H1 (cell line): ENCODE data around the gene MALT1. TPM values are rescaled to one million over a fixed set of nuclear protein-coding genes. Genes with fewer than 3 reads are reported as not detected.

Experiments used
- CTCF ChIA-PET: fragments of 300-600 bp; sonication (Branson Sonifier 250); formaldehyde crosslinking; loops from one replicate; lab custom pipeline; 2021; ENCODE audit not compliant: partially characterized antibody; lab: Charles Lee
- POLR2A ChIA-PET: fragments of 300-600 bp; sonication (Branson Sonifier 250); formaldehyde crosslinking; loops from one replicate; lab custom pipeline; 2021; ENCODE audit warnings: inconsistent platforms; ENCODE audit not compliant: partially characterized antibody; lab: Charles Lee
- DNase-seq, 2 experiments: peaks; one replicate each; pipeline versions ENCODE4 v3.0.0 to v3.0.0-alpha.2; 2010 to 2022; ENCODE audit warnings: low spot score in 2 of 2, low read depth in 1 of 2, mixed read lengths in 1 of 2
- FAIRE-seq: peaks from 2 replicates; lab custom pipeline; 2011; peaks lifted over from hg19 to GRCh38; lab: Jason Lieb, UNC
- H2AFZ ChIP-seq: 2 replicates; pipeline ENCODE4 v1.8.1; 2012; ENCODE audit warnings: low read length, inconsistent platforms
- H2AK5ac ChIP-seq: 2 replicates; pipeline ENCODE4 v1.6.1; 2013; ENCODE audit warnings: low read depth, low read length
- H2BK120ac ChIP-seq: replicated peaks from 2 replicates; pipeline ENCODE3; 2013; ENCODE audit warnings: low read depth, low read length, inconsistent platforms
- H2BK12ac ChIP-seq: 2 replicates; pipeline ENCODE4 v1.6.1; 2013; ENCODE audit warnings: low read depth, low read length
- H2BK15ac ChIP-seq: 2 replicates; pipeline ENCODE4 v1.6.1; 2013; ENCODE audit warnings: low read length
- H2BK20ac ChIP-seq: 2 replicates; pipeline ENCODE4 v1.6.1; 2013; ENCODE audit warnings: low read length
- H2BK5ac ChIP-seq: 2 replicates; pipeline ENCODE4 v1.6.1; 2013; ENCODE audit warnings: low read depth, low read length
- H3K14ac ChIP-seq: 2 replicates; pipeline ENCODE4 v1.6.1; 2013; ENCODE audit warnings: inconsistent platforms; ENCODE audit not compliant: insufficient read length
- H3K18ac ChIP-seq: 2 replicates; pipeline ENCODE4 v1.6.1; 2013; ENCODE audit warnings: low read length; ENCODE audit errors: extremely low read depth
- H3K23ac ChIP-seq: 2 replicates; pipeline ENCODE4 v1.6.1; 2013; ENCODE audit warnings: inconsistent platforms; ENCODE audit not compliant: insufficient read length
- H3K23me2 ChIP-seq: 2 replicates; pipeline ENCODE4 v1.6.1; 2013; ENCODE audit warnings: low read depth, low read length
- H3K27ac ChIP-seq: 2 replicates; pipeline ENCODE4 v1.6.1; 2011; ENCODE audit warnings: low read depth, low read length, inconsistent platforms
- H3K27me3 ChIP-seq, 4 experiments: replicated peaks in 1 of 4; 1 replicate in 1 of 4; 2 replicates in 3 of 4; pipeline versions ENCODE4 v1.6.1 to v1.8.1; 2011 to 2013; ENCODE audit warnings: low read length in 3 of 4, mild to moderate bottlenecking in 3 of 4, inconsistent platforms in 2 of 4, mixed read lengths in 2 of 4, moderate library complexity in 1 of 4; ENCODE audit not compliant: control insufficient read depth in 3 of 4, insufficient read depth in 3 of 4; ENCODE audit errors: extremely low read depth in 1 of 4
- H3K36me3 ChIP-seq, 4 experiments: 2 replicates each; pipeline versions ENCODE4 v1.6.1 to v1.8.1; 2011 to 2013; ENCODE audit warnings: mild to moderate bottlenecking in 4 of 4, low read length in 3 of 4, moderate library complexity in 2 of 4, control low read depth in 1 of 4, inconsistent platforms in 1 of 4; ENCODE audit not compliant: insufficient read depth in 4 of 4, control insufficient read depth in 2 of 4
- H3K4ac ChIP-seq: replicated peaks from 2 replicates; pipeline ENCODE3; 2013; ENCODE audit warnings: low read length, low read depth, mixed read lengths, inconsistent platforms; ENCODE audit not compliant: insufficient read length
- H3K4me1 ChIP-seq, 4 experiments: replicated peaks in 1 of 4; 1 replicate in 1 of 4; 2 replicates in 3 of 4; pipeline versions ENCODE4 v1.6.1 to v1.8.1; 2011 to 2013; ENCODE audit warnings: low read length in 3 of 4, inconsistent platforms in 2 of 4, mixed read lengths in 1 of 4; ENCODE audit not compliant: insufficient read depth in 4 of 4, control insufficient read depth in 3 of 4
- H3K4me2 ChIP-seq, 2 experiments: 2 replicates each; pipeline versions ENCODE4 v1.6.1 to v1.8.1; 2011 to 2013; ENCODE audit warnings: low read depth in 2 of 2, low read length in 2 of 2, control low read depth in 1 of 2, inconsistent platforms in 1 of 2, mild to moderate bottlenecking in 1 of 2; ENCODE audit not compliant: insufficient read depth in 1 of 2
- H3K4me3 ChIP-seq, 4 experiments: fragments of 200-600, 300-600 bp in 1 of 4; sonication (generic), shearing (Covaris generic), sonication (Bioruptor Twin) in 1 of 4; 2 replicates each; pipeline versions ENCODE4 v1.5.1 to v1.8.1; 2011 to 2016; ENCODE audit warnings: low read length in 4 of 4, low read depth in 3 of 4, control low read depth in 2 of 4, inconsistent platforms in 2 of 4, mild to moderate bottlenecking in 2 of 4, mixed read lengths in 1 of 4, moderate library complexity in 1 of 4; ENCODE audit not compliant: insufficient read depth in 2 of 4; ENCODE audit errors: extremely low read depth in 1 of 4
- H3K56ac ChIP-seq: replicated peaks from 2 replicates; pipeline ENCODE3; 2013; ENCODE audit warnings: low read depth, mild to moderate bottlenecking, mixed read lengths, low read length, inconsistent platforms; ENCODE audit not compliant: insufficient read length
- H3K79me1 ChIP-seq: 2 replicates; pipeline ENCODE4 v1.6.1; 2013; ENCODE audit warnings: low read depth, low read length, control low read depth
- H3K79me2 ChIP-seq, 2 experiments: 2 replicates each; pipeline versions ENCODE4 v1.6.1 to v1.8.1; 2012 to 2013; ENCODE audit warnings: low read length in 2 of 2, mild to moderate bottlenecking in 2 of 2, inconsistent platforms in 1 of 2; ENCODE audit not compliant: insufficient read depth in 2 of 2, control insufficient read depth in 1 of 2
- H3K9ac ChIP-seq, 4 experiments: replicated peaks in 1 of 4; 1 replicate in 1 of 4; 2 replicates in 3 of 4; pipeline versions ENCODE4 v1.6.1 to v1.8.1; 2011 to 2013; ENCODE audit warnings: low read depth in 3 of 4, low read length in 3 of 4, control low read depth in 2 of 4, mild to moderate bottlenecking in 2 of 4, moderate library complexity in 2 of 4, inconsistent platforms in 1 of 4; ENCODE audit errors: extremely low read depth in 1 of 4
- H3K9me3 ChIP-seq, 2 experiments: 2 replicates each; pipeline versions ENCODE4 v1.6.1 to v1.8.1; 2012 to 2013; ENCODE audit warnings: mild to moderate bottlenecking in 2 of 2, moderate library complexity in 2 of 2, control low read depth in 1 of 2, inconsistent platforms in 1 of 2, low read depth in 1 of 2, low read length in 1 of 2, mixed read lengths in 1 of 2; ENCODE audit not compliant: insufficient read depth in 2 of 2
- H4K20me1 ChIP-seq, 2 experiments: replicated peaks in 1 of 2; 2 replicates each; pipeline versions ENCODE3 to v1.8.1; 2011 to 2013; ENCODE audit warnings: inconsistent platforms in 2 of 2, low read length in 2 of 2, mild to moderate bottlenecking in 1 of 2; ENCODE audit not compliant: insufficient read depth in 2 of 2, control insufficient read depth in 1 of 2
- H4K5ac ChIP-seq: 2 replicates; pipeline ENCODE4 v1.6.1; 2013; ENCODE audit warnings: low read length, low read depth, mixed read lengths, inconsistent platforms; ENCODE audit not compliant: insufficient read length
- H4K8ac ChIP-seq: 2 replicates; pipeline ENCODE4 v1.8.0; 2013; ENCODE audit warnings: mild to moderate bottlenecking, moderate library complexity, low read length, inconsistent platforms; ENCODE audit not compliant: insufficient read depth; ENCODE audit errors: extremely low read depth
- H4K91ac ChIP-seq: replicated peaks from 2 replicates; pipeline ENCODE3; 2013; ENCODE audit warnings: low read length, mixed read lengths, inconsistent platforms; ENCODE audit not compliant: insufficient read length
- BACH1 ChIP-seq: IDR thresholded peaks from 2 replicates; pipeline ENCODE4 v1.6.1; 2012; ENCODE audit warnings: low read length, improper control_type of control experiment
- BCL11A ChIP-seq, 2 experiments: IDR thresholded peaks; one replicate each; pipeline ENCODE4 v1.6.1; 2011; ENCODE audit warnings: low read depth in 2 of 2, low read length in 2 of 2, mild to moderate bottlenecking in 2 of 2
- CEBPB ChIP-seq: IDR thresholded peaks from 2 replicates; pipeline ENCODE4 v1.6.1; 2012; ENCODE audit warnings: low read depth, low read length
- CREB1 ChIP-seq: IDR thresholded peaks from 2 replicates; pipeline ENCODE4 v1.6.1; 2012; ENCODE audit warnings: inconsistent platforms
- GABPA ChIP-seq: IDR thresholded peaks from 2 replicates; pipeline ENCODE4 v1.6.1; 2011; ENCODE audit warnings: mild to moderate bottlenecking, low read length, moderate library complexity, borderline replicate concordance; ENCODE audit not compliant: insufficient read depth
- JUN ChIP-seq: IDR thresholded peaks from 2 replicates; pipeline ENCODE4 v1.6.1; 2011; ENCODE audit warnings: low read depth, mild to moderate bottlenecking, improper control_type of control experiment, low read length
- NANOG ChIP-seq: IDR thresholded peaks from 2 replicates; pipeline ENCODE4 v1.6.1; 2011; ENCODE audit warnings: low read length, low read depth, mild to moderate bottlenecking, inconsistent platforms; ENCODE audit not compliant: insufficient read depth, poor library complexity, severe bottlenecking
- POLR2A ChIP-seq, 2 experiments: IDR thresholded peaks; 1 replicate in 1 of 2; 2 replicates in 1 of 2; pipeline ENCODE4 v1.6.1; 2011; ENCODE audit warnings: low read depth in 2 of 2, low read length in 2 of 2, mild to moderate bottlenecking in 2 of 2; ENCODE audit errors: control extremely low read depth in 1 of 2
- SIN3A ChIP-seq, 2 experiments: IDR thresholded peaks in 1 of 2; conservative IDR thresholded peaks in 1 of 2; 2 replicates each; pipeline ENCODE4 v1.6.1; 2011 to 2012; ENCODE audit warnings: low read length in 2 of 2, improper control_type of control experiment in 1 of 2, low read depth in 1 of 2, mild to moderate bottlenecking in 1 of 2
- SIRT6 ChIP-seq: IDR thresholded peaks from one replicate; pipeline ENCODE4 v1.7.1; 2012; ENCODE audit warnings: low read length, inconsistent platforms
- TBP ChIP-seq: IDR thresholded peaks from 2 replicates; pipeline ENCODE4 v1.6.1; 2011; ENCODE audit warnings: low read depth, low read length, improper control_type of control experiment
- WGBS, 2 experiments: shearing (Covaris generic) in 1 of 2; methylation state at CpG; one replicate each; pipeline versions ENCODE4 v1.1.6 to v1.1.7; 2013 to 2015; ENCODE audit warnings: low lambda C conversion rate in 2 of 2, mixed read lengths in 2 of 2, inconsistent platforms in 1 of 2, low coverage in 1 of 2, missing lambda C conversion rate in 1 of 2; ENCODE audit not compliant: insufficient replicate concordance in 2 of 2, insufficient coverage in 1 of 2, insufficient read length in 1 of 2; ENCODE audit errors: extremely low coverage in 1 of 2, missing lambda C conversion rate in 1 of 2; 5-methylcytosine and 5-hydroxymethylcytosine counted together
- polyA plus RNA-seq, 7 experiments: library from polyadenylated mRNA; depleted of rRNA in 3 of 7; stranded (reverse) in 5 of 7; unstranded in 2 of 7; fragments of >200 nt in 5 of 7; fragments of 200-250 nt in 2 of 7; gene quantifications; 1 replicate in 5 of 7; 2 replicates in 1 of 7; 4 replicates in 1 of 7; pipeline versions ENCODE4 v1.2.1 to v1.2.3, GENCODE V29; 2011 to 2013; ENCODE audit warnings: missing spikeins in 2 of 7, mixed read lengths in 2 of 7
- total RNA-seq: library from RNA; stranded (reverse); fragmentation: NEBNext Ultra II Directional; extraction: Animal tissue kit (Norgen Biotek cat#: 25700); gene quantifications from 2 replicates; pipeline ENCODE4 v1.2.1, GENCODE V29; 2021
- TF ChIP-seq, protein P1 (sequence below), 3 experiments: IDR thresholded peaks; 1 replicate in 2 of 3; 2 replicates in 1 of 3; pipeline versions ENCODE4 v1.5.1 to v1.6.1; 2011; ENCODE audit warnings: low read length in 3 of 3, mild to moderate bottlenecking in 3 of 3, inconsistent platforms in 2 of 3, low read depth in 1 of 3, moderate library complexity in 1 of 3; ENCODE audit not compliant: insufficient read depth in 1 of 3; ENCODE audit errors: control extremely low read depth in 1 of 3

Gene MALT1
- total and polyA plus RNA-seq, 2 of the 8 experiments (the other 6 are each of a cell fraction or from before 2014, with no cell fraction given): 10.7 to 25.9 TPM

DNA sequence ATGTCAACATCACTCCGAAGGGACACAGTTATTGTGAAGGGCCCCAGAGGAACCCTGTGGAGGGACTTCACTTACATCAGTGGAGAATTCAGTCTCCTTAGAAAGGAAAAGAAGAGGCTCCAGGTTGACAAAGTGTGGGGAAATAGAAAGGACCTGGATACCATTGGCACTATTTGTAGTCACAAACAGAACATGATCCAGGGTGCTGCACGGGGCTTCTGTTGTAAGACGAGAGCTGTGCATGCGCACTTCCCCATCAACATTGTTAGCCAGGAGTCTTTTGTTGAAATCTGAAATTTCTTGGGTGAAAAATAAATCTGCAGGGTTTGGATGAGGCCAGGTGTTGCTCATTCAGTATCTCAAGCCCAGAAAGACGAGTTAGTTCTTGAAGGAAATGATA lies 40.0 kb upstream of the MALT1 start:
- CTCF ChIA-PET: interaction anchor here (0.9 to 1.2 kb wide), 2 partner anchors 9 to 456 kb away, joined by 3 to 5 read pairs; no protein-coding TSS in a partner anchor
- no peak overlapping the region for H2BK20ac ChIP-seq
- H3K79me2 ChIP-seq: no peaks in the 10 kb centered on the region
- DNase-seq: no peak
- no peak overlapping the region for H3K4me3 ChIP-seq
- H2BK120ac ChIP-seq: no peak overlapping the region
- no peaks in the 10 kb centered on the region for H3K79me1 ChIP-seq
- H3K4me1 ChIP-seq: peaks cover 0 to 9% (median 5%) of the 10 kb centered on the region in 4 experiments; a peak in 3 of 7 replicates
- H3K4ac ChIP-seq: no peak overlapping the region
- H4K20me1 ChIP-seq: no peaks in the 10 kb centered on the region
- H3K56ac ChIP-seq: no peak overlapping the region
- no peak overlapping the region for H3K27ac ChIP-seq
- no peak overlapping the region for H3K18ac ChIP-seq
- H2BK12ac ChIP-seq: no peak overlapping the region
- no peak overlapping the region for H3K23ac ChIP-seq
- H3K27me3 ChIP-seq: no peaks in the 10 kb centered on the region
- no peak overlapping the region for H2AK5ac ChIP-seq
- H3K9ac ChIP-seq: no peak overlapping the region
- WGBS, 2 experiments: 87% methylated on average over 5 of the region's 5 CpGs; no CpG with 5 or more reads in 1 of the 2 experiments
- no peaks in the 10 kb centered on the region for H3K9me3 ChIP-seq
- H2BK15ac ChIP-seq: no peak overlapping the region
- H2BK5ac ChIP-seq: no peak overlapping the region
- H3K14ac ChIP-seq: no peak overlapping the region
- no peak overlapping the region for H4K91ac ChIP-seq
- H2AFZ ChIP-seq: 0 out of 2 replicates have a peak overlapping the region, but pooled peaks have one; percentile 16
- H3K23me2 ChIP-seq: no peaks in the 10 kb centered on the region; the same call in 1 of the 2 replicates
- H3K36me3 ChIP-seq: no peaks in the 10 kb centered on the region
- no peak overlapping the region for H4K8ac ChIP-seq
- no peak overlapping the region for H4K5ac ChIP-seq
- no peak overlapping the region for H3K4me2 ChIP-seq
- POLR2A ChIA-PET: interaction anchor here (1.1 to 1.2 kb wide), 2 partner anchors 12 to 24 kb away, joined by 3 read pairs; no protein-coding TSS in a partner anchor
- FAIRE-seq: no peak
- no peak for TF ChIP-seq CREB1
- no peak for TF ChIP-seq CEBPB
- TF ChIP-seq SIN3A (conservative IDR thresholded peaks at IDR 0.05 in 1 of 2, IDR thresholded peaks at IDR 0.05 in 1 of 2; ENCODE audit: low read depth in 1 of 2, low read length in 2 of 2): no peak
- TF ChIP-seq JUN: no peak
- no peak for TF ChIP-seq GABPA
- TF ChIP-seq TBP: no peak
- TF ChIP-seq SIRT6: no peak
- TF ChIP-seq BCL11A (IDR thresholded peaks at IDR 0.05; ENCODE audit: low read depth in 2 of 2, low read length in 2 of 2): no peak
- no peak for TF ChIP-seq NANOG
- TF ChIP-seq, protein P1, sequence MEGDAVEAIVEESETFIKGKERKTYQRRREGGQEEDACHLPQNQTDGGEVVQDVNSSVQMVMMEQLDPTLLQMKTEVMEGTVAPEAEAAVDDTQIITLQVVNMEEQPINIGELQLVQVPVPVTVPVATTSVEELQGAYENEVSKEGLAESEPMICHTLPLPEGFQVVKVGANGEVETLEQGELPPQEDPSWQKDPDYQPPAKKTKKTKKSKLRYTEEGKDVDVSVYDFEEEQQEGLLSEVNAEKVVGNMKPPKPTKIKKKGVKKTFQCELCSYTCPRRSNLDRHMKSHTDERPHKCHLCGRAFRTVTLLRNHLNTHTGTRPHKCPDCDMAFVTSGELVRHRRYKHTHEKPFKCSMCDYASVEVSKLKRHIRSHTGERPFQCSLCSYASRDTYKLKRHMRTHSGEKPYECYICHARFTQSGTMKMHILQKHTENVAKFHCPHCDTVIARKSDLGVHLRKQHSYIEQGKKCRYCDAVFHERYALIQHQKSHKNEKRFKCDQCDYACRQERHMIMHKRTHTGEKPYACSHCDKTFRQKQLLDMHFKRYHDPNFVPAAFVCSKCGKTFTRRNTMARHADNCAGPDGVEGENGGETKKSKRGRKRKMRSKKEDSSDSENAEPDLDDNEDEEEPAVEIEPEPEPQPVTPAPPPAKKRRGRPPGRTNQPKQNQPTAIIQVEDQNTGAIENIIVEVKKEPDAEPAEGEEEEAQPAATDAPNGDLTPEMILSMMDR (IDR thresholded peaks at IDR 0.05; ENCODE audit: control extremely low read depth in 1 of 3, insufficient read depth in 1 of 3, low read depth in 1 of 3, low read length in 3 of 3): no peak
- no peak for TF ChIP-seq BACH1
- no peak for TF ChIP-seq POLR2A (IDR thresholded peaks at IDR 0.05; ENCODE audit: control extremely low read depth in 1 of 2, low read depth in 2 of 2, low read length in 2 of 2)
